NT2/D1 (cell line): Measurements from ENCODE around the gene NPY5R.

Experiments used
- SUZ12 ChIP-seq: IDR thresholded peaks from 2 replicates; pipeline ENCODE4 v1.6.1; 2011; ENCODE audit not compliant: insufficient read length, insufficient read depth; ENCODE audit errors: extremely low read depth
- YY1 ChIP-seq: IDR thresholded peaks from 2 replicates; pipeline ENCODE4 v1.6.1; 2011; ENCODE audit not compliant: insufficient read length, insufficient read depth
- ZNF274 ChIP-seq: IDR thresholded peaks from 2 replicates; pipeline ENCODE4 v1.6.1; 2011; ENCODE audit warnings: mild to moderate bottlenecking, low read depth, low read length

- TF ChIP-seq YY1 (no peak), SUZ12 (no peak), ZNF274 (no peak)
These were observed 48.1 kb downstream of the NPY5R start for GRCh38 chr4:163391756-163392155.
